ENCODE measurements around the gene ZNF207.
"Not testable (repeated sequence)": the region's sequence is repeated elsewhere in the genome, so short reads cannot be mapped to it uniquely, and the experiment has no call there.

The ZNF207 gene

GRCh38 chr17:32318071-32318470, 31.9 kb upstream of the ZNF207 start:
- Histone ChIP-seq H3K9ac (ENCODE audit: low read length) (no peak overlapping the region), H3K4me1 (ENCODE audit: control insufficient read depth, insufficient read depth, low read length) (no peaks in the 10 kb centered on the region), H3K9me3 (ENCODE audit: control insufficient read depth, low read length) (no peaks in the 10 kb centered on the region), H3K4me3 (ENCODE audit: low read length) (no peak overlapping the region), H3K27me3 (replicated peaks; ENCODE audit: control insufficient read depth, insufficient read depth, low read length) (peaks cover 26% of the 10 kb centered on the region), H3K36me3 (ENCODE audit: control insufficient read depth, insufficient read depth, low read length, severe bottlenecking) (no peaks in the 10 kb centered on the region)
- DNase-seq (ENCODE audit: low read depth), result no peak

- no peaks in the 10 kb centered on the region for H3K9me3 ChIP-seq (ENCODE audit: control insufficient read depth, low read length)
- H3K4me1 ChIP-seq (ENCODE audit: control insufficient read depth, insufficient read depth, low read length), result no peaks in the 10 kb centered on the region
- peak; percentile 80 for DNase-seq (ENCODE audit: low read depth)
- H3K9ac ChIP-seq (ENCODE audit: low read length), result no peak overlapping the region
- no peaks in the 10 kb centered on the region for H3K36me3 ChIP-seq (ENCODE audit: control insufficient read depth, insufficient read depth, low read length, severe bottlenecking)
- H3K4me3 ChIP-seq (ENCODE audit: low read length), result no peak overlapping the region
- peaks cover 24% of the 10 kb centered on the region for H3K27me3 ChIP-seq (replicated peaks; ENCODE audit: control insufficient read depth, insufficient read depth, low read length)
Observed at GRCh38 chr17:32319548-32319905, 30.4 kb upstream of the ZNF207 start.

GRCh38 chr17:32320080-32320479, 29.9 kb upstream of the ZNF207 start:
- H3K36me3 ChIP-seq (ENCODE audit: control insufficient read depth, insufficient read depth, low read length, severe bottlenecking); H3K9ac ChIP-seq (ENCODE audit: low read length); H3K9me3 ChIP-seq (ENCODE audit: control insufficient read depth, low read length); H3K4me3 ChIP-seq (ENCODE audit: low read length); DNase-seq (ENCODE audit: low read depth); H3K4me1 ChIP-seq (ENCODE audit: control insufficient read depth, insufficient read depth, low read length): not testable (repeated sequence)
- peaks cover 19% of the 10 kb centered on the region for H3K27me3 ChIP-seq (replicated peaks; ENCODE audit: control insufficient read depth, insufficient read depth, low read length)

GRCh38 chr17:32320847-32321246, 29.1 kb upstream of the ZNF207 start:
- H3K9ac ChIP-seq (ENCODE audit: low read length), result no peak overlapping the region
- no peaks in the 10 kb centered on the region for H3K36me3 ChIP-seq (ENCODE audit: control insufficient read depth, insufficient read depth, low read length, severe bottlenecking)
- no peaks in the 10 kb centered on the region for H3K4me1 ChIP-seq (ENCODE audit: control insufficient read depth, insufficient read depth, low read length)
- DNase-seq (ENCODE audit: low read depth), result no peak
- H3K9me3 ChIP-seq (ENCODE audit: control insufficient read depth, low read length), result no peaks in the 10 kb centered on the region
- peaks cover 11% of the 10 kb centered on the region for H3K27me3 ChIP-seq (replicated peaks; ENCODE audit: control insufficient read depth, insufficient read depth, low read length)
- no peak overlapping the region for H3K4me3 ChIP-seq (ENCODE audit: low read length)

GRCh38 chr17:32323046-32323445, 26.9 kb upstream of the ZNF207 start:
- H3K36me3 ChIP-seq (ENCODE audit: control insufficient read depth, insufficient read depth, low read length, severe bottlenecking), result no peaks in the 10 kb centered on the region
- no peak for DNase-seq (ENCODE audit: low read depth)
- no peak overlapping the region for H3K4me3 ChIP-seq (ENCODE audit: low read length)
- peaks cover 5% of the 10 kb centered on the region for H3K27me3 ChIP-seq (replicated peaks; ENCODE audit: control insufficient read depth, insufficient read depth, low read length)
- no peak overlapping the region for H3K9ac ChIP-seq (ENCODE audit: low read length)
- no peaks in the 10 kb centered on the region for H3K9me3 ChIP-seq (ENCODE audit: control insufficient read depth, low read length)
- no peaks in the 10 kb centered on the region for H3K4me1 ChIP-seq (ENCODE audit: control insufficient read depth, insufficient read depth, low read length)

GRCh38 chr17:32323811-32324491, 26.0 kb upstream of the ZNF207 start:
- no peaks in the 10 kb centered on the region for H3K27me3 ChIP-seq (replicated peaks; ENCODE audit: control insufficient read depth, insufficient read depth, low read length)
- H3K4me1 ChIP-seq (ENCODE audit: control insufficient read depth, insufficient read depth, low read length), result no peaks in the 10 kb centered on the region
- no peaks in the 10 kb centered on the region for H3K9me3 ChIP-seq (ENCODE audit: control insufficient read depth, low read length)
- H3K36me3 ChIP-seq (ENCODE audit: control insufficient read depth, insufficient read depth, low read length, severe bottlenecking), result no peaks in the 10 kb centered on the region
- peak overlapping the region; percentile 55 for H3K4me3 ChIP-seq (ENCODE audit: low read length)
- H3K9ac ChIP-seq (ENCODE audit: low read length), result peak overlapping the region; percentile 35
- DNase-seq (ENCODE audit: low read depth), result no peak

- Histone ChIP-seq H3K36me3 (ENCODE audit: control insufficient read depth, insufficient read depth, low read length, severe bottlenecking) (no peaks in the 10 kb centered on the region), H3K9ac (ENCODE audit: low read length) (no peak overlapping the region), H3K4me3 (ENCODE audit: low read length) (no peak overlapping the region), H3K4me1 (ENCODE audit: control insufficient read depth, insufficient read depth, low read length) (peaks cover 4% of the 10 kb centered on the region), H3K27me3 (replicated peaks; ENCODE audit: control insufficient read depth, insufficient read depth, low read length) (no peaks in the 10 kb centered on the region), H3K9me3 (ENCODE audit: control insufficient read depth, low read length) (no peaks in the 10 kb centered on the region)
- DNase-seq (ENCODE audit: low read depth), result no peak
Observed at GRCh38 chr17:32327911-32328310, 22.0 kb upstream of the ZNF207 start.

- no peak for DNase-seq (ENCODE audit: low read depth)
- Histone ChIP-seq H3K4me3 (ENCODE audit: low read length) (no peak overlapping the region), H3K9ac (ENCODE audit: low read length) (no peak overlapping the region), H3K27me3 (replicated peaks; ENCODE audit: control insufficient read depth, insufficient read depth, low read length) (no peaks in the 10 kb centered on the region), H3K36me3 (ENCODE audit: control insufficient read depth, insufficient read depth, low read length, severe bottlenecking) (peaks cover 11% of the 10 kb centered on the region), H3K4me1 (ENCODE audit: control insufficient read depth, insufficient read depth, low read length) (peaks cover 4% of the 10 kb centered on the region), H3K9me3 (ENCODE audit: control insufficient read depth, low read length) (no peaks in the 10 kb centered on the region)
Observed at GRCh38 chr17:32330147-32330546, 19.8 kb upstream of the ZNF207 start.

GRCh38 chr17:32331243-32332040, 18.5 kb upstream of the ZNF207 start:
- Histone ChIP-seq H3K9ac (ENCODE audit: low read length) (no peak overlapping the region), H3K36me3 (ENCODE audit: control insufficient read depth, insufficient read depth, low read length, severe bottlenecking) (peaks cover 11% of the 10 kb centered on the region)
- DNase-seq (ENCODE audit: low read depth), result no peak

GRCh38 chr17:32333187-32333586, 16.8 kb upstream of the ZNF207 start:
- DNase-seq (ENCODE audit: low read depth), result no peak
- no peak overlapping the region for H3K4me3 ChIP-seq (ENCODE audit: low read length)
- H3K4me1 ChIP-seq (ENCODE audit: control insufficient read depth, insufficient read depth, low read length), result peaks cover 8% of the 10 kb centered on the region
- H3K9ac ChIP-seq (ENCODE audit: low read length), result no peak overlapping the region
- H3K27me3 ChIP-seq (replicated peaks; ENCODE audit: control insufficient read depth, insufficient read depth, low read length), result no peaks in the 10 kb centered on the region
- peaks cover 11% of the 10 kb centered on the region for H3K36me3 ChIP-seq (ENCODE audit: control insufficient read depth, insufficient read depth, low read length, severe bottlenecking)
- no peaks in the 10 kb centered on the region for H3K9me3 ChIP-seq (ENCODE audit: control insufficient read depth, low read length)

More at GRCh38 chr17:32331243-32332040, 18.5 kb upstream of the ZNF207 start:
- Histone ChIP-seq H3K4me1 (ENCODE audit: control insufficient read depth, insufficient read depth, low read length) (peaks cover 8% of the 10 kb centered on the region), H3K27me3 (replicated peaks; ENCODE audit: control insufficient read depth, insufficient read depth, low read length) (no peaks in the 10 kb centered on the region), H3K9me3 (ENCODE audit: control insufficient read depth, low read length) (no peaks in the 10 kb centered on the region), H3K4me3 (ENCODE audit: low read length) (no peak overlapping the region)

GRCh38 chr17:32335046-32335445, 14.9 kb upstream of the ZNF207 start:
- H3K27me3 ChIP-seq (replicated peaks; ENCODE audit: control insufficient read depth, insufficient read depth, low read length), result no peaks in the 10 kb centered on the region
- H3K36me3 ChIP-seq (ENCODE audit: control insufficient read depth, insufficient read depth, low read length, severe bottlenecking), result peaks cover 11% of the 10 kb centered on the region
- peaks cover 8% of the 10 kb centered on the region for H3K4me1 ChIP-seq (ENCODE audit: control insufficient read depth, insufficient read depth, low read length)
- no peak overlapping the region for H3K4me3 ChIP-seq (ENCODE audit: low read length)
- no peak overlapping the region for H3K9ac ChIP-seq (ENCODE audit: low read length)
- no peaks in the 10 kb centered on the region for H3K9me3 ChIP-seq (ENCODE audit: control insufficient read depth, low read length)
- no peak for DNase-seq (ENCODE audit: low read depth)
